Cardiac muscle cell (in vitro differentiated cells and primary cell): ENCODE data around the gene PADI2. TPM values are rescaled to one million over a fixed set of nuclear protein-coding genes. Genes with fewer than 3 reads are reported as not detected.

Experiments used
- DNase-seq, 2 donors: peaks; one replicate each; pipeline versions ENCODE4 v3.0.0 to v3.0.0-alpha.2; 2010 to 2017; ENCODE audit warnings: low read depth in 1 of 2, low spot score in 1 of 2
- H3K27ac ChIP-seq: fragments of 200-600 bp; sonication (generic); 2 replicates; pipeline ENCODE4 v1.5.1; 2016
- H3K27me3 ChIP-seq: fragments of 200-600 bp; sonication (generic); 2 replicates; pipeline ENCODE4 v1.6.0; 2016; ENCODE audit warnings: control low read depth
- H3K36me3 ChIP-seq: fragments of 200-600 bp; sonication (generic); 2 replicates; pipeline ENCODE4 v1.5.1; 2016; ENCODE audit warnings: control low read depth
- H3K4me1 ChIP-seq: fragments of 200-600 bp; sonication (generic); 2 replicates; pipeline ENCODE4 v1.8.1; 2017; ENCODE audit warnings: low read depth, mild to moderate bottlenecking, mixed run types
- H3K4me3 ChIP-seq: fragments of 200-600 bp; sonication (generic); 2 replicates; pipeline ENCODE4 v1.5.1; 2016; ENCODE audit warnings: mild to moderate bottlenecking
- H3K9me3 ChIP-seq: fragments of 200-600 bp; sonication (generic); 2 replicates; pipeline ENCODE4 v1.5.1; 2017; ENCODE audit warnings: low read depth, mild to moderate bottlenecking, control low read depth
- CTCF ChIP-seq: IDR thresholded peaks from 2 replicates; pipeline ENCODE4 v1.5.1; 2012; ENCODE audit warnings: low read depth, mild to moderate bottlenecking, low read length
- polyA plus RNA-seq: library from polyadenylated mRNA; unstranded; fragments of >200 nt; fragmentation: Nextera tagmentation; extraction: Ambion mirVana; gene quantifications from 2 replicates; pipeline ENCODE4 v1.2.1, GENCODE V29; 2016
- total RNA-seq: library from RNA; depleted of rRNA; stranded (reverse); fragments of >200 nt; gene quantifications from 2 replicates; pipeline ENCODE4 v1.2.3, GENCODE V29; 2016

PADI2 gene
- total and polyA plus RNA-seq, 2 experiments from 2014 or later = 0.11 to 0.54 TPM

- peak in 1 of 2 donors; percentile 17 for DNase-seq
- no peaks in the 10 kb centered on the region for H3K27me3 ChIP-seq
- H3K9me3 ChIP-seq = no peaks in the 10 kb centered on the region
- H3K27ac ChIP-seq = no peak overlapping the region
- H3K36me3 ChIP-seq = no peaks in the 10 kb centered on the region
- H3K4me1 ChIP-seq = no peaks in the 10 kb centered on the region
- H3K4me3 ChIP-seq = no peak overlapping the region
- no peak for TF ChIP-seq CTCF
These were observed 20.6 kb downstream of the PADI2 start for GRCh38 chr1:17098446-17099317.

- TF ChIP-seq CTCF = no peak
- H3K27me3 ChIP-seq = no peaks in the 10 kb centered on the region
- no peaks in the 10 kb centered on the region for H3K4me1 ChIP-seq
- no peak for DNase-seq
- no peak overlapping the region for H3K4me3 ChIP-seq
- no peaks in the 10 kb centered on the region for H3K9me3 ChIP-seq
- no peak overlapping the region for H3K27ac ChIP-seq
- H3K36me3 ChIP-seq = no peaks in the 10 kb centered on the region
These were observed 21.5 kb downstream of the PADI2 start for GRCh38 chr1:17097787-17098186.

- Histone ChIP-seq H3K9me3 (no peaks in the 10 kb centered on the region), H3K27ac (no peak overlapping the region), H3K27me3 (no peaks in the 10 kb centered on the region), H3K36me3 (no peaks in the 10 kb centered on the region), H3K4me1 (no peaks in the 10 kb centered on the region), H3K4me3 (no peak overlapping the region)
- no peak for TF ChIP-seq CTCF
- DNase-seq = no peak
These were observed 22.1 kb downstream of the PADI2 start for GRCh38 chr1:17097147-17097546.

- H3K27ac ChIP-seq = no peak overlapping the region
- DNase-seq = no peak
- H3K4me3 ChIP-seq = no peak overlapping the region
- H3K4me1 ChIP-seq = no peaks in the 10 kb centered on the region
- H3K36me3 ChIP-seq = no peaks in the 10 kb centered on the region
- TF ChIP-seq CTCF = no peak
- H3K9me3 ChIP-seq = no peaks in the 10 kb centered on the region
- H3K27me3 ChIP-seq = no peaks in the 10 kb centered on the region
These were observed 22.7 kb downstream of the PADI2 start for GRCh38 chr1:17096584-17096983.

GRCh38 chr1:17095141-17095540, 24.1 kb downstream of the PADI2 start:
- Histone ChIP-seq H3K27ac (no peak overlapping the region), H3K27me3 (no peaks in the 10 kb centered on the region), H3K4me3 (no peak overlapping the region), H3K36me3 (no peaks in the 10 kb centered on the region), H3K4me1 (no peaks in the 10 kb centered on the region), H3K9me3 (no peaks in the 10 kb centered on the region)
- TF ChIP-seq CTCF = no peak
- no peak for DNase-seq
